HS-27A (cell line): ENCODE measurements around the gene IL17REL.

Experiments
- DNase-seq: peaks from one replicate; pipeline ENCODE4 v3.0.0-alpha.2; 2012; ENCODE audit warnings: low read depth, missing footprints

IL17REL gene

GRCh38 chr22:50002791-50003190 lies 9.8 kb downstream of the IL17REL start:
- no peak for DNase-seq

- DNase-seq = no peak
These were observed 11.0 kb downstream of the IL17REL start for GRCh38 chr22:50001388-50002231.

- DNase-seq = no peak
These were observed 11.8 kb downstream of the IL17REL start for GRCh38 chr22:50000587-50001387.

- DNase-seq = no peak
These were observed 12.5 kb downstream of the IL17REL start for GRCh38 chr22:49999946-50000586.

- DNase-seq = no peak
These were observed 13.3 kb downstream of the IL17REL start for GRCh38 chr22:49999063-49999945.

- DNase-seq = no peak
These were observed 13.9 kb downstream of the IL17REL start for GRCh38 chr22:49998718-49999062.

GRCh38 chr22:49997932-49998717 lies 14.4 kb downstream of the IL17REL start:
- DNase-seq = no peak

- DNase-seq = no peak
These were observed 15.3 kb downstream of the IL17REL start for GRCh38 chr22:49997251-49997599.

GRCh38 chr22:49996518-49997250 lies 15.9 kb downstream of the IL17REL start:
- no peak for DNase-seq

- no peak for DNase-seq
These were observed 16.4 kb downstream of the IL17REL start for GRCh38 chr22:49996119-49996517.

- DNase-seq = no peak
These were observed 17.0 kb downstream of the IL17REL start for GRCh38 chr22:49995361-49996118.

GRCh38 chr22:49995041-49995360 lies 17.6 kb downstream of the IL17REL start:
- no peak for DNase-seq

- no peak for DNase-seq
These were observed 18.1 kb downstream of the IL17REL start for GRCh38 chr22:49994361-49995040.

- DNase-seq = no peak
These were observed 18.8 kb downstream of the IL17REL start for GRCh38 chr22:49993649-49994360.

- DNase-seq = no peak
These were observed 19.5 kb downstream of the IL17REL start for GRCh38 chr22:49992921-49993648.

GRCh38 chr22:49991907-49992533 lies 20.5 kb downstream of the IL17REL start:
- DNase-seq = no peak

GRCh38 chr22:49991167-49991566 lies 21.4 kb downstream of the IL17REL start:
- no peak for DNase-seq
